ENCODE data around the gene ADGRD1.
A peak's percentile ranks its signal among the peaks of the same experiment; 100 is the strongest.
"Not testable (repeated sequence)": the region's sequence is repeated elsewhere in the genome, so short reads cannot be mapped to it uniquely, and the experiment has no call there.

ADGRD1 gene

GRCh38 chr12:130953771-130954543 is at the start of gene ADGRD1:
Gene ADGRD1, plus strand, starts transcription at chr12:130953907. Its CDS starts 559 bp downstream, at chr12:130954466.
- peak within 1 kb of the TSS; percentile 33 for H3K4me3 ChIP-seq (ENCODE audit: low read depth, low read length)
- TF ChIP-seq CTCF (IDR thresholded peaks at IDR 0.05; ENCODE audit: low read depth, low read length): no peak

- no peak overlapping the region for H3K4me3 ChIP-seq (ENCODE audit: low read depth, low read length)
- TF ChIP-seq CTCF (IDR thresholded peaks at IDR 0.05; ENCODE audit: low read depth, low read length): no peak
Measured at GRCh38 chr12:130904064-130904463, 49.6 kb upstream of the ADGRD1 start.

- not testable (repeated sequence) for H3K4me3 ChIP-seq (ENCODE audit: low read depth, low read length)
Measured at GRCh38 chr12:130904936-130905455, 48.7 kb upstream of the ADGRD1 start.

GRCh38 chr12:130909111-130909510 is 44.6 kb upstream of the ADGRD1 start:
- TF ChIP-seq CTCF (IDR thresholded peaks at IDR 0.05; ENCODE audit: low read depth, low read length): no peak
- no peak overlapping the region for H3K4me3 ChIP-seq (ENCODE audit: low read depth, low read length)

GRCh38 chr12:130911193-130911592 is 42.5 kb upstream of the ADGRD1 start:
- TF ChIP-seq CTCF (IDR thresholded peaks at IDR 0.05; ENCODE audit: low read depth, low read length): no peak
- H3K4me3 ChIP-seq (ENCODE audit: low read depth, low read length): no peak overlapping the region

GRCh38 chr12:130911933-130912332 is 41.8 kb upstream of the ADGRD1 start:
- no peak overlapping the region for H3K4me3 ChIP-seq (ENCODE audit: low read depth, low read length)
- no peak for TF ChIP-seq CTCF (IDR thresholded peaks at IDR 0.05; ENCODE audit: low read depth, low read length)

- no peak overlapping the region for H3K4me3 ChIP-seq (ENCODE audit: low read depth, low read length)
- TF ChIP-seq CTCF (IDR thresholded peaks at IDR 0.05; ENCODE audit: low read depth, low read length): peak; percentile 85
Measured at GRCh38 chr12:130916241-130916911, 37.3 kb upstream of the ADGRD1 start.

Measured in WI38 (cell line).